HEK293T (cell line): ENCODE measurements around the gene TRIM16.
"Not testable (repeated sequence)": the region's sequence is repeated elsewhere in the genome, so short reads cannot be mapped to it uniquely, and the experiment has no call there.

Experiments used
- CTCF ChIA-PET: fragments of 350-600 bp; formaldehyde crosslinking; extraction: SDS; loops from one replicate; lab custom pipeline; 2021; ENCODE audit warnings: antibody characterized with exemption, inconsistent platforms; lab: Yijun Ruan, JAX
- POLR2A ChIA-PET: fragments of 350-600 bp; formaldehyde crosslinking; extraction: SDS; loops from one replicate; lab custom pipeline; 2020; ENCODE audit warnings: antibody characterized with exemption, inconsistent platforms; lab: Yijun Ruan, JAX
- DNase-seq: peaks from one replicate; pipeline ENCODE4 v3.0.0; 2012; ENCODE audit warnings: mixed read lengths; ENCODE audit errors: extremely low spot score

Gene TRIM16

DNA sequence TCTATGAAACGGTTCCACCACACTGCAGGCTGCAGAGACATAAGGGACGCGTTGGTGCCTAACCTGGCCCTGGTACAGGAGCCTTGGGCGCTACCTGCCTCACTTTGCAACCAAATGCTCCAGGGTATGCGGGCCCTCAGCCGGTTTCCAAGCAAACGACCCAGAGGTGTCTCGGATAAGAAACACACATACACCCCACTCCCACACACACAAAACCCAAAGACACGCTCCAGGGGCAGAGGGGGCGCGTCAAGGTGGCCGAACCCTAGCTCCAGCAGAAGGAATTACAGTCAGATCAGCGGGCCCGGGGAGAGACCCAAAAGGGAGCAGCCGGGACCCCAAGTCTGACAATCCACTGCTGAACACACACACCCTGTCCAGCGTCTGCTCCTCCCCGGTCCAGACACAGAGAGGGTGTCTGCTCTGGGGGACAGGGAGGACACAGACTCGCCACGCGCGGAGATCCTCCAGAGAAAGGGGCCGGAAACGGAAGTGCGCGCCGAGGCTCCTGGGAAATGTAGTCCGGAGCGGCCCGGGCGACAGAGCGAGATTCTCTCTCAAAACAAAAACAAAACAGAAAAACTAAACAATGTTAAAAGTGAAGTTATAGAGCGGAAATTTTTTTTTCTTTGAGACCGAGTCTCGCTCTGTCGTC is at the start of gene TRIM16:
Gene TRIM16 (minus strand): TSS at position 488 of the 655 bp plus-strand sequence. CDS start 32,702 bp downstream, outside the sequence.
- POLR2A ChIA-PET, CTCF ChIA-PET: not testable (repeated sequence)
- peak; percentile 54 for DNase-seq

DNA sequence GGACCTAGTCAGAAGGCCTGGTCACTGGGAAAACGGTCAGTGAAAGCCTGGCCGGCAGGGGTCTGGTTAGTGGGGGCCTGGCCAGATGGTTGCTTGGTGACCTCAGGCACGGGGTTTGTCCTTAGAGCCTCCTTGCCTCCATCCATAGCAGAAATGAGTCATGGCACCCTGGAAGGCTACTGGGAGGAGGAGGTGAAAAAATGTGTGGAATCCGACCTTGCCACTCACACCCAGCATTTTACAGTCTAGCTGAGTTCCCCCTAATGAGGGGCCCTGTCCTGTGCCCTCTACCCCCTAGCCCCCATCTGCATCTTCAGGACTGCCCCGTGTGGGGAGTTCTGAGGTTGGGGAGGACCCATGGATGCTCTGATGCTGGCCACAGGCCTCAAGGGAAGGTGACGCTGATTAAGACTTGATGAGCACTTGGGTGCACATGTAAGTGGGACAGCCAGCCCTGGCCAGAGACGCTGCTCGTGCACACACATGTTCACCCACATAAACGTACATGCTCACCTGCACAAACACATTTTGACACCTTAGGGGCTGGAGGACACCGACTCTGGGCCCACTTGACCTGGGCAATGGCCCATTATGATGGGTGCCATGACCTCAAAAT is 49.2 kb upstream of the TRIM16 start:
- DNase-seq, POLR2A ChIA-PET, CTCF ChIA-PET: not testable (repeated sequence)

DNA sequence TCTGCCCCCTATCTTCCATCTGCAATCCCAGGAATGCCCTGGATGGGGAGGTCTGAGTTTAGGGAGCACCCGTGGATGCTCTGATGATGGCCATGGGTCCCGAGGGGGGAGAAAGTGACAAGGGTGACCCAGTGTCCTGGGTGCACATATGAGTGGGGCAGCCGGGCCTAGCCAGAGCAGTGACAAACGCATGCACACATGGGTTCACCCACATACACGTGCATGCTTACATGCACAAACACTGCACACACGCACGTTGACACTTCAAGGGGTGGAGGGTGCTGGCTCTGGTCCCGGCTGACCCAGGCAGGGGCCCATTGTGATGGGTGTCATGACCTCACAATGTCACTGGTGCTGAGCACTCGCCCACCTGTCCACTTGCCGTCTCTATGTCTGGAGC is 47.8 kb upstream of the TRIM16 start, which contains the start of gene TBC1D26:
Gene TBC1D26 (plus strand): TSS at position 384 of the 400 bp plus-strand sequence. CDS start 3,066 bp downstream, outside the sequence.
- POLR2A ChIA-PET, DNase-seq, CTCF ChIA-PET: not testable (repeated sequence)

DNA sequence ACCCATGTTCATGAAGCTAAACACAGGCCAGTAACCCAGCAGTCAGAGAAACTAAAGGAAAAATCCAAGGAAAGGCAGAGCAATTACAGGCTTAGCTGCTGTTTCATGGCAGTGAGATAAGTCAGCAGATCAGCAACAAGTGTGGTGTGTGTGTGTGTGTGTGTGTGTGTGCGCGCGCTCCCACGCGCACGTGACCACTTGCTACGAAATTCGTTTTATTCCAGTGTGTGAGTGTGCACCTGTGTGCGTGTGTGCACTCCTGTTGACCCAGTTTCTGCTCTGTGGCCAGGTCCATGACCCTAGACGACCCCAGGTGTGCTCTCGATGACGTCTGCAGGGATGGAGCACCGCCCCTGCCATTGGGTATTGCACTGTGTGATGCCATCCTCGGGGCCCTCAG is 46.4 kb upstream of the TRIM16 start:
- POLR2A ChIA-PET: not testable (repeated sequence)

DNA sequence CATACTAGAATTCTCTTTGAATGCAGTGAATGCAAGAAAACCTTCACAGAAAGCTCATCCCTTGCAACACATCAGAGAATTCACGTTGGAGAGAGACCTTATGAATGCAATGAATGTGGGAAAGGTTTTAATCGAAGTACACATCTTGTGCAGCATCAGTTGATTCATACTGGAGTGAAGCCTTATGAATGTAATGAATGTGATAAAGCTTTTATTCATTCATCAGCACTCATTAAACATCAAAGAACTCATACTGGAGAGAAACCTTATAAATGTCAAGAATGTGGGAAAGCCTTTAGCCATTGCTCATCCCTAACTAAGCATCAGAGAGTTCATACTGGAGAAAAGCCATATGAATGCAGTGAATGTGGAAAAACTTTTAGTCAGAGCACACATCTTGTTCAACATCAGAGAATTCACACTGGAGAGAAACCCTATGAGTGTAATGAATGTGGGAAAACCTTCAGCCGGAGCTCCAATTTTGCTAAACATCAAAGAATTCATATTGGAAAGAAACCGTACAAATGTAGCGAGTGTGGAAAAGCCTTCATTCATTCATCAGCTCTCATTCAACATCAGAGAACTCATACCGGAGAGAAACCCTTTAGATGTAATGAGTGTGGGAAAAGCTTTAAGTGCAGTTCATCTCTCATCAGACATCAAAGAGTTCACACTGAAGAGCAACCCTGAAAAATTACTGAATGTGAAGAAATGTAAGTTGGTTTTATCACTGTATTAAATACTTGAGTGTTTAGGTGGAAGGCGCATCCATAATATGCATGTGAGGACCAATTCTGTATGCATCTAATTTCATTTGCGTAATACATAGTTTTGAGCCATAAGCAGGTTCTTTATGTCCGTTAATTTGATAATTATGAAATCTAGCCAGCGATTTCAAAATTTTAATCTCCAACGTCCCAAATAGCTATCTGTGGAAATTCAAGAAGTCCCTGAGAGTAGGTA is 32.8 kb upstream of the TRIM16 start:
- POLR2A ChIA-PET, CTCF ChIA-PET, DNase-seq: not testable (repeated sequence)

More for the DNA sequence above, 46.4 kb upstream of the TRIM16 start:
- DNase-seq, CTCF ChIA-PET: not testable (repeated sequence)

DNA sequence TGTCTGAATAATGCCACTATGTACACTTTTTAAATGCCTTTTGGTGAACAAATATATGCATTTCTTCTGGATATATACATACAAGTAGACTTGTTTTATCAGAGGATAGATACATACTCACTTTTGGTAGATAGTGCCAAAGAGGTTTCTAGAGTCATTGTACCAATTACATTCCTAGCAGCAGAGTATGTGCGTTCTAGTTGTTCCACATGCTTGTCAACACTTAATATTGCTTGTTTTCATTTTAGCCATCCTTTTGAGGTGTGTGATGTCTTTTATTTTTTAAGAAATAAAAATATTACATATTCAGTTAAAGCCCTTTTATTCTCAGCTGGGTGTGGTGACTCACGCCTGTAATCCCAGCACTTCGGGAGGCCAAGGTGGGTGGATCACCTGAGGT is 24.8 kb upstream of the TRIM16 start:
- DNase-seq, POLR2A ChIA-PET, CTCF ChIA-PET: not testable (repeated sequence)

DNA sequence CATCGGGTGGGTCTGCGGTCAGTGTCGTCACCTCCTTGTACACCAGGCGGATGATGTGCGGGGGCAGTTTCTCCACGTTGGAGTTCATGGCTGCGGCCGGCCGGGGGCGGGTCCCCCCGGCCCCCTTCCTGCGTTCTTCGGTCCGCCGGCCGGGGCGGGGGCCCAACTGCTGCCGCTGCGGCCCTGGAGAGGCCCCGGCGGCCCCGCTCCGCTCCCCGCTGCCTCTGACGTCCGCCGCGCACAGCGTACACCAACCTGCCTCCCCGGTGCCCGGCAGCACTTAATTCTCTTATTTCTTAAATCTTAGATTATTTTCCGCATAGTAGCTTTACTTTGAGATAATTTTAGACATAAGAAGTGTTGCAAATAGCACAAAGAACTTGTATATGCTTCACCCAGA is 20.7 kb upstream of the TRIM16 start:
- DNase-seq, CTCF ChIA-PET, POLR2A ChIA-PET: not testable (repeated sequence)

DNA sequence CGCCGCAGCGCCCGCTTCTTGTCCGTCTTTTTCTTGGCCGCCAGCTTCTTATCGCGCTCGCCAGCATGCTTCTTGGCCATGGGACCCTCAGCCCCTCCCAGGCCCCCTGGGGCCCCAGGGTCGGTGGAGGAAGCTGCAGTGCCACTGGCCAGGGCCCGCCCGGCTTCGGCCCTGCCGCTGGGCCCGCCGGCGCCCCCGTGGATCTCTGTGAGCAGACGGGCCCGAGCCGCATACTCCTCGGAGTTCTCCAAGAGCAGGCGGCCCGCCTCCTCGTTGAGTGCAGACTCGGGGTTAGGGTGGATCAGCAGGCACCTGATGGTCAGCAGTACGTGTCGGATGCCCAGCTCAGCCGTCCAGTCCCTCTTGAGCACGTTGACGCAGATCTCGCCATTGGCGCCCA is 20.1 kb upstream of the TRIM16 start:
- POLR2A ChIA-PET, CTCF ChIA-PET, DNase-seq: not testable (repeated sequence)

DNA sequence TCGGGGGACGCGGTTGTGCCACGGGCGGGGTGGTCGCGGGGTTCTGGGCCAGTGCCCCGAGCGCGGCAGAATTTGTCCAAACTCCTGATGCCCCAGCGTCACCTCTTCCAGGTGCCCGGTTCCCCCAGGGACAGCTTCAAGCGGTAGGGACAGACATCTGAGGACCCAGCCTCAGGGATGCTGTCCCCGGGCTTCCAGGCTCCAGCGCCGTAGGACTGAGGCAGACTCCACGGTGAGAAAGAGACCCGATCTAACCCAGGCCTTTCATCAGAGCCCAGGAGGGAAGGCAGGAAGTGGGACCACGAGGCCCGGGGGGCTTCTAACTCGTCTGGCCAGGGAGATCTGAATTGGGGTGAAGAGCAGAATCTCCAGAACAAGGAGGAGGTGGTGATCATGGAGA is 15.8 kb upstream of the TRIM16 start:
- CTCF ChIA-PET, DNase-seq: not testable (repeated sequence)
- POLR2A ChIA-PET: interaction anchor here (1.7 kb wide), 1 partner anchor 49 kb away, joined by 8 read pairs; no protein-coding TSS in a partner anchor

DNA sequence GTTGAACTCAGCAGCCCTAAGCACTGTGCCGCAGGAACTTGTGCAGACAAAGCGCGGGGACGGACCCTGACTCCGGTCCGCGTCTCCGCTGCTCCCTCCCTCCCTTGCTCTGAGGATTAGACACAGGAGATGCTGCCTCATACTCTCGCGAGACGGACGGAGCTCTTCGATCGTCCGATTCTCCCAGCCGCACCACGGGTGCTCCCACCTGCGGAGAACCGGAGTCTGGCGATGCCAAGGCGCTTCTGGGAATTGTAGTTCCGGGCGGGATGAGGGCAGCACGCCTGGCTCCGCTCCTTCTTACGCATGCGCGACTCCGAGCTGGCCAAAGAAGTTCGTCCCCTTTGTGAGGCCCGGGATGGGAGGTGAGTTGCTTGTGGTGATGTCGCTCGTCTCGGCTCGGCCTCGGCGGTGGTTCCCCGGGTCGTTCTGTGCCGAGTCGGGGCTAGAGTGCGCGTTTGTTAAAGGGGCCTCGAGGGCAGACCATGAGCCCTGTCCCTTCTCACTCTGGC is 15.4 kb upstream of the TRIM16 start, which contains the start of gene ZNF286A:
Gene ZNF286A (plus strand): TSS at position 340 of the 512 bp plus-strand sequence. CDS start 578 bp downstream, outside the sequence.
- CTCF ChIA-PET: not testable (repeated sequence)
- peak; percentile 87 for DNase-seq
- POLR2A ChIA-PET: interaction anchor here (0.6 to 1.7 kb wide), 2 partner anchors 44 to 48 kb away, joined by 3 to 8 read pairs; no protein-coding TSS in a partner anchor

DNA sequence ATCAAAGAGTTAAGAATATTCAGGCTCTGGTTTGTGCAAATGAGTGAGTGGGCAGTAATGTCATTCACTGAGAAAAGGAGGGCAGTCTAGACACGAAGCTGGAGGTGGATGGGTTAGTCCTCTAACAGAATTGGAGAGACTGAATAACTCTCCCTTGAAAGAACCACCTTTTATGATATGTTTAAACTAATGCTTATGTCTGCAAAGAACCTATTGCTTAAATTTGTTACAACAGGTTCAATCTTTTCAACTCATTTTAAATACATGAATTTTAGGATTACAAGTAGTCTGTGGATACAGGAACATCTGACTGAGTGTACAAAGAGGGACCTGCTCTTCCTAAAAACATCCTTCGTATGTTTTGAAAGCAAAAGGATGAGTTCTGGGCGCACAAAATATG is 14.9 kb upstream of the TRIM16 start:
- POLR2A ChIA-PET: interaction anchor here (0.6 to 1.7 kb wide), 2 partner anchors 44 to 48 kb away, joined by 3 to 8 read pairs; no protein-coding TSS in a partner anchor
- DNase-seq, CTCF ChIA-PET: not testable (repeated sequence)

DNA sequence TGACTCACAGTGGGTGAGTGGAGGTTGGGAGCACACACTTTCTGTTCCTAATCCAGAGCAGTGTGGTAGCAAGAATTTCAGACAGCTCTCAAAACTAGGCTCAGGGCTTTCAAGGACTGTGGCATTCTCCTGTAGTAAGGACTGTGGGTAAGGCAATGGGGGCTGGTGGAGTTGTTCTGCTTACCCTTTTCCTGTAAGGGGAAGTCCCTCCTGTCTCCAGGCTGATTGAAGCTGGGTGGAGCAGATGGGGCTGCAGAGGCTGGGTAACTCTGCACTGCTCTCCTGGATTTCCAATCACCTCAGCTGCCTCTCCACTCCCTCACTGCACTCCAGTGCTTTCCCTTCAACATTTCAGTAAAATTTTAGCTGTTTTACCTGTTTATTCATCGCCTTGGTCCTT is 3.4 kb upstream of the TRIM16 start:
- DNase-seq, POLR2A ChIA-PET, CTCF ChIA-PET: not testable (repeated sequence)

DNA sequence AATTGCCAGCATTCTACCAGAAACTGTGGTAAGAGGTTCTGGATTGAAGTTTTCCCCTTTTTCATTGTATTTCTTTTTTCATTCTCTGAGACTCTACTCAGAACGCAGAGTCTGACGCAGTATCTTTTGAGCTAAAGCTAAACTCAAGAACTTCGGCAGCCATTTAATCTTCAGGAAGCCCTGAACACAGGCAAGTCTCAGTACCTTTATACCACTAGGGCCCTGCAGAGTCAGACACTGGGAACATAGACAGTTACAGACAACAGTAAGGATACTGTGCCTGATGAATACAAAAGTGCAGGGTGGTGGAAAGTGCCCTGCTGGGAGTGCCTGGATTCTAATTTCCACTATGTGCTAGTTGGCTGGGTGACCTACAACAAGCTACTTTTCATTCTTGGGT is 976 bp downstream of the TRIM16 start:
- DNase-seq, POLR2A ChIA-PET, CTCF ChIA-PET: not testable (repeated sequence)

DNA sequence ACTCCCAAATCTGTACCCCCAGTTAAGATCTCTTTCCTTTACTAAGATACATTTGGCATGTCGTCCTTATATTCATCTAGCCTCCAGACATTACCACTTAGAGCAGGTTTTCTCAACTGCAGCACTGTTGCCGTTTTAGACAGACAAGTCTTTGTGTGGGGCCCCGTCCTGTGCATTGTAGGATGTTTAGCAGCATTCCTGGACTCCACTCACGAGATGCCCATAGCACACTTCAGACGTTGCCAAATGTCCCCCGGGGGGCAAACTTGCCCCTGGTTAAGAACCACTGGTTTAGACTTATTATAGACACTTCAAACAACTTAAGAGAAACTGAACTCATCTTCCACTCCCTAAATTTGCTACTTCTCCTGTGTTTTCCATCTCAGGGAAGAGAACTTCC is 8.1 kb downstream of the TRIM16 start:
- CTCF ChIA-PET, POLR2A ChIA-PET: not testable (repeated sequence)

DNA sequence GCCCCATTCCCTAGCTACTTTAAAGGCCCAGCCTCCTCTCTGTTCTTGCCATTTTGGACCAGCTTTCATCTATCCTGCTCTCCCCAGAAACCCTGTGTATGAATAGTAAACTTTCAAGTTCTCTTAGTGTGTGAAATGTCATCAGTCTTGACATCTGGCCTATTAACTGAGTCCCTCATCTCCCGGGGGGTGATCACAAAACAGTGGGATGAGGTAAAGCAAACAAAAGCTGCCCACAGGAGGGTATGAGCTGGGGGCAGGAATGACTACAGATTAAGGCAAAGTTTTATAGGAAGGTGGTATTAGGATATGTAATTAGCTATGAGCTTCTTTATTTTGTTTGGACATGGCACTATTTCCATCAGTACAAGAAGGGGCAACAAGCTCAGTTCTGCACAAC is 9.5 kb downstream of the TRIM16 start:
- DNase-seq, POLR2A ChIA-PET, CTCF ChIA-PET: not testable (repeated sequence)

More for the DNA sequence above, 8.1 kb downstream of the TRIM16 start:
- DNase-seq: not testable (repeated sequence)

DNA sequence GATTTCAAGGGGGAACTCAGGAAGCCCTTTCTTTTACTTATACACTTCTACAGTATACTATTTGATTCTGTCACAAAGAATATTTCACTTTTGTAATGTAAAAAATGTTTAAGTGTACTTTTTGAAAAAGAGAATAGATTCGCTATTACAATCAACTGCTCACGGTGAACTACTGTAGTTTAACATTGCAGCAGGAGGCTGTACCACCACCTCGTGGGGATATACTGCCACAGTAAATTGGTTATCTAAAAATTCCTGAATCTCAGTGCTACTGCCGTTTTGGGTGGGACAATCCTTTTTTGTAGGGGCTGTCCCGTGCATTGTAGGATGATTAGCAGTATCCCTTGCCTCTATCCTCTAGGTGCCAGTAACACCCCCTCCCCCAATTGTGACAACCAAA is 14.6 kb downstream of the TRIM16 start:
- CTCF ChIA-PET, DNase-seq, POLR2A ChIA-PET: not testable (repeated sequence)
